ENCODE results near the gene ATP2B2. TPM values are rescaled to one million over a fixed set of nuclear protein-coding genes. Genes with fewer than 3 reads are reported as not detected.

The ATP2B2 gene
- total RNA-seq, 1 experiment from 2014 or later, result not detected

DNA sequence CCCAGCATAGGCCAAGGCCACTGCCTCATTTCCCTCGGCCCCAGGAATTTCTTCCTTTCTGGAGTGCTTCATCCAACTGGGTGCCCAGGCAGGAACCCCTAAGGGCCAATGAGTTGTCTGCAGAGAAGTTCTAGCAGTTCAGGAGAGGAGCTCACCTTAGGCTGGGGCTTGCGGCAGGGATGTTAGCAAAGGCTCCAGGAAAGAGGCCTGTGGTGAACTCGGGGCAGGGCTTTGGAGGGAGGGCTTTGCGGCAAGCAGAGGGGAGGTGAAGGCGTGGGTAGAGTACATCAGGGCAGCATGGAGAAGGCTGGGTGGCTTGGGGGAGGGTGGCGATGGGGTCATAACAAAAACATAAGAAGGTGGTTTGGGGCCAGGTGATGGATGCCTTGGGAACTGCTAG lies 213.7 kb downstream of the ATP2B2 start:
- H3K79me2 ChIP-seq (ENCODE audit: insufficient read depth, low read length), result no peaks in the 10 kb centered on the region
- BruUV-seq (replicated peaks), result no TSS peak
- H3K4me3 ChIP-seq (replicated peaks in 1 of 2; ENCODE audit: low read depth in 1 of 2, low read length in 2 of 2), result no peak overlapping the region
- intact Hi-C loops (cut with micrococcal nuclease), result no loop called here
- peaks cover 8% of the 10 kb centered on the region in 2 experiments; a peak in 1 of 4 replicates for H3K36me3 ChIP-seq (ENCODE audit: control insufficient read depth in 1 of 2, insufficient read depth in 2 of 2, low read length in 2 of 2)
- CTCF ChIA-PET, result no interaction called here
- no peak for DNase-seq (ENCODE audit: low read depth, low spot score)
- no peak overlapping the region for H3K9ac ChIP-seq (ENCODE audit: low read length)
- POLR2A ChIA-PET, result no interaction called here
- ATAC-seq, result no peak
- no peak overlapping the region for H3K4me2 ChIP-seq (ENCODE audit: low read length)
- H3K27ac ChIP-seq (ENCODE audit: low read depth, low read length), result no peak overlapping the region
- RAD21 ChIA-PET (ENCODE audit: low non-redundant PET in 1 of 2, low total read pairs in 2 of 2, uncharacterized antibody in 2 of 2, unreplicated experiment in 2 of 2), result no interaction called here
- no peak overlapping the region for H2AFZ ChIP-seq (ENCODE audit: low read depth, low read length, poor library complexity, severe bottlenecking)
- no peaks in the 10 kb centered on the region for H3K9me3 ChIP-seq (ENCODE audit: control insufficient read depth in 1 of 2, insufficient read depth in 1 of 2, low read depth in 1 of 2, low read length in 2 of 2)
- no peak for TF ChIP-seq RAD21 (IDR thresholded peaks at IDR 0.05; ENCODE audit: low read depth)
- no peak for TF ChIP-seq SRF (IDR thresholded peaks at IDR 0.05; ENCODE audit: low read depth)
- TF ChIP-seq TCF7L2 (IDR thresholded peaks at IDR 0.05; ENCODE audit: borderline replicate concordance, extremely low read depth, insufficient read depth, insufficient read length), result no peak
- TF ChIP-seq EZH2 (IDR thresholded peaks at IDR 0.05), result no peak
- no peaks in the 10 kb centered on the region for H3K27me3 ChIP-seq (ENCODE audit: insufficient read depth, low read length)
- H3K4me1 ChIP-seq (ENCODE audit: control insufficient read depth in 1 of 2, insufficient read depth in 2 of 2, low read length in 2 of 2), result peaks cover 0 to 7% of the 10 kb centered on the region in 2 experiments; a peak in 2 of 4 replicates
- no peaks in the 10 kb centered on the region for H3K9me2 ChIP-seq (ENCODE audit: insufficient read depth)
- no peaks in the 10 kb centered on the region for H4K20me1 ChIP-seq (ENCODE audit: insufficient read depth)

DNA sequence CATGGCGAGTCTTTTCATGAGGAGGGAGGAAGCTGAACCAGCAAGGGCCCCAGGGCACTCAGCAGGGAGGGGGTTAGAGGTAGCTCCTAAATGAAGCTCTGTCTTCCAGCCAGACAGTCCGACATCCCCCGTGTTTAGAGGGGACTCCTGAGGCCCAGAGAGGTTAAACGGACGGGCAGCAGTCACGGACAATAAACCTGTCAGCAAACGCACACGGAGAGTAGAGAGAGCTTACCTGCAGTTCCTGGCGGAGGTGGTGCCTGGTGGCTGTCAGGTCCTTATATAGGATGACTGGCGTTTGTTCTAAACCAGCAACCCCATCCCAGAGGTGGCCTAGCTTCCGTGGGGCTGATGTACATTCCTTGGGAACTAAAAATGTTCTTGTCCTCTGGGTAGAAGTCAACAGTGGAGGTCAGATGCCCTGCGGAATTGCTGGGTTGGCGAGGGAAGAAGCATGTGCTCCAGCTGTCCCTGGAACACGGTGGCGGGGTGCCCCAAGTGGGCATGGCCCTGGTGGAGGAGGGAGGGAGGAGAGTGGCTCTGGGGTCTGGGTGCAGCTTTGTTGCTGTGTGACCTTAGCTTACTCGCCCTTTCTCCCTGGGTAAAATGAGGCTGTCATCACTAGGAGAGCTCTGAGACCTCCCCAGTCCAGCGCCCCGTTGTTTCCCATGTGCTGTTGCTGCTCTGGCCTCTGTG lies 214.8 kb downstream of the ATP2B2 start:
- H3K9ac ChIP-seq (ENCODE audit: low read length), result no peak overlapping the region
- H3K9me3 ChIP-seq (ENCODE audit: control insufficient read depth in 1 of 2, insufficient read depth in 1 of 2, low read depth in 1 of 2, low read length in 2 of 2), result no peaks in the 10 kb centered on the region
- H3K4me1 ChIP-seq (ENCODE audit: control insufficient read depth in 1 of 2, insufficient read depth in 2 of 2, low read length in 2 of 2), result peaks cover 0 to 9% of the 10 kb centered on the region in 2 experiments; a peak in 2 of 4 replicates
- no TSS peak for BruUV-seq (replicated peaks)
- POLR2A ChIA-PET, result no interaction called here
- H3K79me2 ChIP-seq (ENCODE audit: insufficient read depth, low read length), result no peaks in the 10 kb centered on the region
- CTCF ChIA-PET, result no interaction called here
- H2AFZ ChIP-seq (ENCODE audit: low read depth, low read length, poor library complexity, severe bottlenecking), result no peak overlapping the region
- H3K27me3 ChIP-seq (ENCODE audit: insufficient read depth, low read length), result no peaks in the 10 kb centered on the region
- TF ChIP-seq JUND (IDR thresholded peaks at IDR 0.05), result no peak
- no peaks in the 10 kb centered on the region for H4K20me1 ChIP-seq (ENCODE audit: insufficient read depth)
- no peak overlapping the region for H3K4me2 ChIP-seq (ENCODE audit: low read length)
- intact Hi-C loops (cut with micrococcal nuclease), result no loop called here
- DNase-seq (ENCODE audit: low read depth, low spot score) (no peak), ATAC-seq (no peak)
- H3K9me2 ChIP-seq (ENCODE audit: insufficient read depth), result no peaks in the 10 kb centered on the region
- RAD21 ChIA-PET (ENCODE audit: low non-redundant PET in 1 of 2, low total read pairs in 2 of 2, uncharacterized antibody in 2 of 2, unreplicated experiment in 2 of 2), result interaction anchor here in 1 of 2 experiments (0.6 kb wide), 1 partner anchor 295 kb away, joined by 3 read pairs; no protein-coding TSS in a partner anchor
- H3K4me3 ChIP-seq (replicated peaks in 1 of 2; ENCODE audit: low read depth in 1 of 2, low read length in 2 of 2), result no peak overlapping the region
- H3K36me3 ChIP-seq (ENCODE audit: control insufficient read depth in 1 of 2, insufficient read depth in 2 of 2, low read length in 2 of 2), result peaks cover 8% of the 10 kb centered on the region in 2 experiments; a peak in 1 of 4 replicates
- no peak overlapping the region for H3K27ac ChIP-seq (ENCODE audit: low read depth, low read length)

All from HCT116 (cell line).